Activated T-helper 9 cell treated with anti-CD3 and anti-CD28 coated beads, Interleukin-2, amount 50 U/mL, for 16 hours (primary cell): ENCODE results near the gene HMG20A.
"Not testable (repeated sequence)": the region's sequence is repeated elsewhere in the genome, so short reads cannot be mapped to it uniquely, and the experiment has no call there.

Experiments
- DNase-seq: peaks from one replicate; pipeline ENCODE4 v3.0.0-alpha.2; 2020; ENCODE audit warnings: low read depth

The HMG20A gene

DNA sequence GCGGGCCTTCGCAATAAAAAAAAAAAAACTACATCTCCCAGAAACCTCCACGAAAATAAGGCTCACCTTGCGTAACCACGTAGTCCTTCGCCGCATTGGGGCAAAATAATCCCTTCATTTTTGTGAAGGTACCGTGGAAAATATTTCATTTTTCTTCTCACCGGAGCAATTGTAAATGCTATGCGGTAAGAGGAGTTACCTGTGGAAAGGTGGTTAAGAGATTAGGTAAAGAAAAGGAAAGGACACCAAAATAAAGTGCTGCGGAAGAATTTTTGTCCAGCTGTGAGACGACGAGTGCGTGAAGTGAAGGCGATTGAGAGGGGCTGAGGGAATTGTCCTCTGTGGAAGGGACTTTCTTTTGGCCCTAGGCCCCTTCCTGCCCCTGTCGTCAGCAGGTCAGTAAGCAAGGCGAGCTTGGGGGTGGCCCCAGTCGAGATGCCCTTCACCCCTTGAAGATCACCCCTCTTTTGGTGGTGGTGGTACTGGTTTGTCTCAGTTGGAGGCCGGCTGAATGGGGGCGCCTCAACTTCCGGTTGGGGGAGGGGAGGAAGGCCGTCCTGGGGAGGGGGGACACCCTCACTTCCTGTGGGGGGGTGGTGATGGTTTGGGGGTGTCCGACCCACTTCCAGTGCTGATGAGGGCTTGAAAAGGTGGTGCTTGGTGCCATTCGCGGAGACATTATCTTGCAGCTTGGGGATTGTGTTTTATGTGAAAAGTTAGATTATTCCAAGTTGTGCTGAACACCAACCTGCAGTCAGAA lies at the start of gene HMG20A:
TSS of gene HMG20A (plus strand) at position 279 of the 760 bp plus-strand sequence. CDS start 37,520 bp downstream, outside the sequence.
- DNase-seq: peak; percentile 29

DNA sequence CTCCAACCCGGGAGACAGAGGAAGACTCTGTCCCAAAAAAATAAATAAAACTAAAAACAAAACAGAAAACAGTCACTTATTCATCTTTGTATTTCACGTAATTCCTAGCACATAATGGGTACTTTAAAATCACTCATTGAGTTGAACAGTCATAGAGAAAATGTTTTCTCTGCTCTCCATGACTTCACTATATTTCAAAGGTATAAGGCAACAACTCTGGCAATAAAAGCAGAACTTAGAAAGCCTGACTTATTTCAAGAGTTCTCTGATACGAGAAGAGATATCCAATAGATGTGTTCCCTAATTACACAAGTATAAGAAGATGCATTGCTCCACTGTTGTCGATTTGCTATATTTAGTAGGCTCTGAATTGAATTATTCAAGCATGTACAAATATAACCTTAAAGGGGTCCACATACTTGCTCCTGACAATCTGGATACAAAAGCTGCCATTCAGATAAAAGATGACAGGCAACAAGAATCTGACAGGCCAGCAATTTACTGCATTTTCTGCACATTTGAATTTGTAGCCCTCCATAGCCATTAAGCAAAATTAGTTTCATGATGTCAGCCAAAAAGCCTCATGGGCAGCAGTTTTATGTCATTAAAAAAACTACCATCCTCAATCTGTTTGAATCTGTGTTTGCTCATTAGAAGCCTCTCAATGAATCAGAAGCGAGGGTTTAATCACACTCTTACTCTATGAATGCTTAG lies 48.7 kb upstream of the HMG20A start:
- no peak for DNase-seq

DNA sequence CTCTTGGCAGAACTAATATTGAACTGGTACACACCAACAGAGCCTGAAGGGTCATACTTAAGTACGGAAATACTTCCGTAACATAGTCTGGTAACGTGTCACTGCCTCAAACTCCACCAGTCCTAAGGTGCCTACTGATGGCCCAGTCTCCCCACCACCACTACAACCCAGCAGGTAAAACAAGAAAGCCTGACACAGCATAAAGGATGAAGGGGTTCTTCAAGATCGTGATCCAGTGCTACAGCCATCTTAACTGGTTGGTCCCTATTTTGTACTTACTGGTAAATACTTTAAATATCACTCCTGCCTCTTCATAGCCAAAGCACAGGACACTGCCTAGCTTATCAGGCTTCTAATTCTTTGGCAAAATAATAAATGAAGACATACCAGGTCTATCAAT lies 47.2 kb upstream of the HMG20A start:
- DNase-seq: no peak

- DNase-seq: no peak
Measured at GRCh38 chr15:77375133-77375532, 45.6 kb upstream of the HMG20A start.

DNA sequence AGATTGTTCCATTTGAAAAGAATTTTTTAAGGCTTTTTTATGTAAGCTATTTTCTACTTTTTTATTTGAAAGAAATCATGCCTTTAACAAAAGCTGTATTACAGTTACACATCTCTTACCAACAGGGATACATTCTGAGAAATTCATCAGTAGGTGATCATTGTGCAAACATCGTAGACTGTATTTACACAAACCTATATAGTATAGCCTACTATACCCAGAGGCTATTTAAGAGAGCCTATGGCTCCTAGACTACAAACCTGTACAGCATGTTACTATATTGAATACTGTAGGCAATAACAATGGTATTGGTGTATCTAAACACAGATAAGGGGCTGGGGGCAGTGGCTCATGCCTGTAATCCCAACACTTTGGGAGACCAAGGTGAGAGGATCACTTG lies 43.9 kb upstream of the HMG20A start:
- DNase-seq: no peak

DNA sequence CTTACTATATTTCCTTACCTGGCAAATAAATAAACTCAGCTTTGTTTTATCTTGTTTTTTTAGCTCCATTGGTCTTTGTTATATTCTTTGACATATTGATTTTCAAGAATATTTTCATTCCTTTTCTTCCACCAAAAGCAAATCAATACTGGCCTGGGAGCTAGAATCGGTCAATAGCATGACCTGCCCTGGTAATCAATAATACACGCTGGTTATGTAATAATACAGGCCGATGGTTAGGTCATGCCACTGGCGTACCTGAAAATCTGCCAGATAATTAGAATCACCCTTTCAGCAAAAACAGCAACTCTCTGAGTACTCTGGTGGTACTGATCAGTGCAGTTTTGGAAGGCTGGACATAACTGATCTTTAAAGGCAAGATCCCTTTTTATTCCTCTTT lies 40.7 kb upstream of the HMG20A start:
- no peak for DNase-seq

DNA sequence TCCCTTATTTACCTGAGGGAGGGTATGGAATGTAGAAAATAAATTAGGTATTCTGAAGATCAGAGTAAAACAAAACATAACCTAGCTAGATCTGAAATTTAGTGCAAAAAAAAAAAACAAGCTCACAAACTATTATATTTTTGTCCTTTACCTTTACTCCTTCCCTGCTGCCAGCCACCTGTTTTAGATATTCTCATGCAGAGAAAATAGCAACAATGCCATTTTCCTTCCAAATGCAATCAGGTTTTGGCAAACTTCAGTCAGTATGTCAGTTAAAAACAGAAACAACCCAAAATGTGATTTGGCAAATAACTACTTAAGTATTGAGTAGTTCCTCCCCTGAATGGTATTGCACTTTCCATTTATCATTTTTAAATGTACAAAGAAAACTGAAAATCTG lies 36.6 kb upstream of the HMG20A start:
- DNase-seq: no peak

DNA sequence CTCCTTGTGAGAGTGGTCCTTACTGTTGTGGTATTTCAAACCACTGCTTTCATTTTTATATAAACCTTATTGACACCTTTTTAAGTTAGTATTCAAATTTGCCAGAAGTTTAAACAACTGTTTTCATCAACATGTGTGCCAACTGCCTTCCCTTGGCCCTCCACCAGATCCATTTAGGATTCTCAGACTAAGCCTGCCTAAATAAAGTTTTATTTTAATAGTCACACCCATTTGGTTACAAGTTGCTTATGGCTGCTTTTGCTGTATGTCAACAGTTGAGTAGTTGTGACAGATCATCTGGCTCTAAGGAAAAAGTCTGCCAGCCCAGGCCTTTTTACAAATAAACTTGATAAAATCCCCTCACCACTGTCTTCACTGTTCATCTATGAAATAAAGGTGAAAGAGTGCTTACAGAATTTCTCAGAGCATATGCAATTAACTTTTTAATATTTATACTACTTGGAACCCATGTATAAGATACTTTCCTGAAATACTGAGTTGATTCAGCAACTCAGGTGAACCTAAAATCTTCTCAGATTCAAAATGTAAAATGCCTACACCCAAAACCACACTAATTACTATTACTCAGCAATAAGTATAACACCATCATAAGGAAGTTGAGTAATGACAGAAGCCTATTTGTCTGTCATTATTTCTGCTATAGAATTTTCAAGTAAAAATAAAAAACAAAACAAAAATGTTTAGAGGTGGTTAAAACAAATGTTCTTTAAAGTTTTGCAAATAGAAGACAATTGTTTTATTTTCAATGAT lies 35.9 kb upstream of the HMG20A start:
- no peak for DNase-seq

DNA sequence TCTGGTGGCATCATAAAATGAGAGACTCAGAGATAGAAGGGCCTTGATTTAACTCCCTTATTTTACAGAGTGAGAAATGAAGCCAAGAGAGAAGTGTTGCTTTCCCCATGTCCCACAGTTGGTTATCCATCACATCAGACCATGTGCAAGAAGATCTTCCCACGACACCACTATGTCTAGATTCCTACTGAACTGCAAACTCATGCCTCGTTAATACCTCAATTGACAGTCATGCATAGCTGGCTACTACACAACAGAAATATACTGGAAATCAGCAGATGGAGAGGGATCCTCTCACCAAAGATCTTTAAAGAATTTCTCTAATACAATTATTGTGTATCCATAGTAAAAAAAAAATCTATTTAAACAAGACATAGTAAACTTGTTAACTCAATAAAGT lies 34.1 kb upstream of the HMG20A start:
- DNase-seq: no peak

DNA sequence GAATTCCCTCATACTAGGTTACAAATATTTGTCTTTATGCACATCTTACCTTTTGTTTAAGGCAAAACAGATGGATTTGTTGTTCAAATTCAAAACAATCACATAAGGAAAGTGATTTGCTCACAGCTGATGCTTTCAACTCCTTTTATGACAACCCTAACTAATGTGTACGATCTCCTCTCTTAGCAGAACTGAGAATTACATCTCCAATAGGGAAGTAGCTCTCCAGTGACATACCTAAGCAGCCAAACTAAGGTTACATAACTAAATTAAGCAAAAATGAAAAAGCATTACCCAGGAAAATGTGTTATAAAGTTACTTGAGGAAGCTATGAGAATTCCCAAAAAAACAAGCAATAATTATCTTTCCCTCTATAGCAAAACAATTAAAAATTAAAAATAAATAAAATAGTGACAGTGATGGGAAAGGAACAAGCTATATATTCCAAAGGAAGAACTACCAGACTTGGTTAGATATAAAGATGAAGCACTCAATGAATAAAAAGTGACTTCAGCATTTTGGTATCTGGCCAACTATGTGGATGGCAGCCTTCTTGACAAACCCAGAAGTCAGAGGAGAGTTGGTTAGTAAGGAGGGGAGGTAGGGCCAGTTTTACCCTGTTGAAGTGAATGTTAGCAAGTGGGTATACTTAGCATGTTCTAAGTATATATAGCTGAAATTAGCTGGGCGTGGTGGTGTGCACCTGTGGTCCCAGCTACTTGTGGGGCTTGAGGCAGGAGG lies 33.2 kb upstream of the HMG20A start:
- DNase-seq: no peak

DNA sequence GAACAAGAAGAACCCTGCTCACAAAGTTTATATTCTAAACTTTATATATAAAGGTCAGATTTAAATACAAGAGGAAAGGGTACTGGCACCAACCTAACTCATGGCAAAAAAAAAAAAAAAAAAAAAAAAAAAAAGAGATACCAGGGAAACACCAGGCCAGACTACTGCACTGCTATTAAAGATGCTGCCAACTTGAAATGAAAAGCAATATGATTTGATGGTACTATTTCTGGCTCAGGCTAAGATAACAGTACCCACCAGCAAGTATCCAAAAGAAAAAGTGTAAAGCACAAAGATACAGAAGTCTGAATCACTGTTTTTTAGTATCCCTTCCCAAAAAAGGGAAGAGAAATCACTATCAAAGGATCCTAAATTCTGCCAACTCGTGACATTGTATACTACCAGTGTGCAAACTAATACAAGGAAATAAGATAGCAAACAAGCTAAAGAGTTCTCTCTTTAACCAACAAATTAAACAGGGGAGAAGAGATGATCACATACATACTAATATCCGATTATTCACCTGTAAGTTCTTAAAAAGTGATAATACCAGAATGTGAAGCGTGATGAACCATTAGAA lies 29.2 kb upstream of the HMG20A start:
- no peak for DNase-seq

DNA sequence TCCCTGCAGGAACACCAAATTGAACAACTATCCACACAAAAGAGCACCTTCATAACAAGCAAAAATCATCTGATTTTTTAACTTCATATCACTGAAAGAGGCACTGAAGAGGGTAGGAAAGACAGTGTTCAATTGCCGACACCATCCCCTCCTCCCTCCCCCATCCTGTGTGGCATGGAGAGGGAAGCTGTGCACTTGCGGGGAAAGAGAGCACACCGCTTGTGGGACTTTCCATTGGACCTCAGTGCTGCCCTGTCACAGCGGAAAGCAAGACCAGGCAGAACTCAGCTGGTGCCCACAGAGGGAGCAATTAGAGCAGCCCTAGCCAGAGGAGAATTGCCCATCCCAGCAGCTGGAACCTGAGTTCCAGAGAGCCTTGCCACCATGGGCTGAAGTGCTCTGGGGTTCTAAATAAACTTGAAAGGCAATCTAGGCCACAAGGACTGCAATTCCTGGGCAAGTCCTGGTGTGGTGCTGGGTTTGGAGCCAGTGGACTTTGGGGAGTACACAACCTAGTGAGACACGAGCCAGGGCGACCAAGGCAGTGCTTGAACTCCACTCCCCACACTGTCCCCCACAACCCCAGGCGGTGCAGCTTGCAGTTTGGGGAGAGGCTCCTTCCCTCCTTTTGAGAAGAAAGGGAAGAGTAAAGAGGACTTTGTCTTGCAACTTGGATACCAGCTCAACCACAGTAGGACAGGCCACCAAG lies 27.8 kb upstream of the HMG20A start:
- no peak for DNase-seq

DNA sequence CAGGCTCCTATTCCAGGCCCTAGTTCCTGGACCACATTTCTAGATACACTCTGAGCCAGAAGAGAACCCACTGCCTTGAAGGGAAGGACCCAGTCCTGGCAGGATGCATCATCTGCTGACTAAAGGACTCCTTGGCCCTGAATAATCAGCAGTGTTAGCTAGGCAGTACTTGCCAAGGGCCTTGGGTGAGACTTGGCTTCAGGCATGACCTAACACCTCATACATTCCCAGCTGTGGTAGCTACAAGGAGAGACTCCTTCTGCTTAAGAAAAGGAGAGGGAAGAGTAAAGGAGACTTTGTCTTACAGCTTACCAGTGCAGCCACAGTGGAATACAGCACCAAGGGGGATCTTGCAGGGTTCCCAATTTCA lies 27.2 kb upstream of the HMG20A start:
- DNase-seq: no peak

DNA sequence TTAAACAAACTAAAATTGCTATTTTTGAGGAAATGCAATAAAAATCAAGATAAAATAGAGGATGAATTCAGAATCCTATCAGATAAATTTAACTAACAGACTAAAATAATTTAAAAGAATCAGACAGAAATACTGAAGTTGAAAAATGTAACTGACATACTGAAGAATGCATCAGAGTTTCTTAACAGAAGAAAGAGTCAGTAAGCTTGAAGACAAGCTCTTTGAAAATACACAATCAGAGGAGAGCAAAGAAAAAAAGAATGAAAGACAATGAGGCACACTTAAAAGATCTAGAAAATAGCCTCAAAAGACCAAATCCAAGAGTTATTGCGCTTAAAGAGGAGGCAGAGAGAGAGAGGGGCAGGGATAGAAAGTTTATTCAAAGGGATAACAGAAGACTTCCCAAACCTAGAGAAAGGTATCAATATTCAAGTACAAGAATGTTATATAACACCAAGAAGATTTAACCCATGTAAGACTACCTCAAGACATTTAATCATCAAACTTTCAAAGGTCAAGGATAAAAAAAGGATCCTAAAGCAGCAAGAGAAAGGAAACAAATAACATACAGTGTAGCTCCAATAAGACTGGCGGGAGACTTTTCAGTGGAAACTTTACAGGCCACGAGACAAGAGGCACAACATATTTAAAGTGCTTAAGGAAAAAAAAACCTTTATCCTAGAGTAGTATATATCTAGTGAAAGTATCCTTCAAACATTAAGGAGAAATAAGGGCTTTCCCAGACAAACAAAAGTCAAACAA lies 25.5 kb upstream of the HMG20A start:
- no peak for DNase-seq

DNA sequence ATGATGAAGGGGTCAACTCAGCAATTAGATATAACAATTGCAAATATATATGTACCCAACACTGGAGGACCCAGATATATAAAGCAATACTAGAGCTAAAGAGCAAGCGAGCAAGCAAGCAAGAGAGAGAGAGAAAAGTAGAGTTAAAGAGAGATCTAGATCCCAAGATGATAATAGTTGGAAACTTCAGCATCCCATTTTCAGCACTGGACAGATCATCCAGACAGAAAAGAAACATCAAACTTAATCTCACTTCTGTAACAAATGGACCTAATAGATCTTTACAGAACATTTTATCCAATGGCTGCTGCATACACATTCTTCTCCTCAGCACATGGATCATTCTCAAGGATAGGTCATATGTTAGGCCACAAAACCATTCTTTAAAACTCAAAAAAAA lies 24.0 kb upstream of the HMG20A start:
- no peak for DNase-seq

DNA sequence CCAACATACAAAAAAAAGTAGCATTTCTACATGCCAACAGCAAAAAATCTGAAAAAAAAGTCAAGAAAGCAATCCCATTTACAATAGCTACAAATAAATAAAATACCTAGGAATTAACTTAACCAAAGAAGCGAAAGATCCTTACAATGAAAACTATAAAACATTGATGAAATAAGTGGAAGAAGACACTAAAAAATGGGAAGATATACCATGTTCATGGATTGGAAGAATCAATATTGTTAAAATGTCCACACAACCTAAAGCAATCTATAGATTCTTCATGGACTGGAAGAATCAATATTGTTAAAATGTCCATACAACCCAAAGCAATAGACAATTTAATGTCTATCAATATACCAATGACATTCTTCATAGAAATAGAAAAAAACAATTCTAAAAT lies 21.8 kb upstream of the HMG20A start:
- no peak for DNase-seq

DNA sequence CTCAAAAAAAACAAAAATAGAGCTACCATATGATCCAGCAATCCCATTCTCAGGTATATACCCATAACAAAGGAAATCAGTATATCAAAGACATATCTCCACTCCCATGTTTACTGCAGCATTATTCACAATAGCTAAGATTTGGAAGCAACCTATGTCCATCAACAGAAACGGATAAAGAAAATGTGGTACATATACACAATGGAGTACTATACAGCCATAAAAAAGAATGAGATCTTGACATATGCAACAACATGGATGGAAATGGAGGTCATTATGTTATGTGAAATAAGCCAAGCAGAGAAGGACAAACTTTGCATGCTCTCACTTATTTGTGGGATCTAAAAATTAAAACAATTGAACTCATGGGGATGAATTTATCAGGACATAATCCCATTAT lies 20.4 kb upstream of the HMG20A start:
- no peak for DNase-seq

- DNase-seq: no peak
Measured at GRCh38 chr15:77402740-77403379, 17.8 kb upstream of the HMG20A start.

GRCh38 chr15:77406173-77406759 lies 14.4 kb upstream of the HMG20A start:
- DNase-seq: not testable (repeated sequence)

DNA sequence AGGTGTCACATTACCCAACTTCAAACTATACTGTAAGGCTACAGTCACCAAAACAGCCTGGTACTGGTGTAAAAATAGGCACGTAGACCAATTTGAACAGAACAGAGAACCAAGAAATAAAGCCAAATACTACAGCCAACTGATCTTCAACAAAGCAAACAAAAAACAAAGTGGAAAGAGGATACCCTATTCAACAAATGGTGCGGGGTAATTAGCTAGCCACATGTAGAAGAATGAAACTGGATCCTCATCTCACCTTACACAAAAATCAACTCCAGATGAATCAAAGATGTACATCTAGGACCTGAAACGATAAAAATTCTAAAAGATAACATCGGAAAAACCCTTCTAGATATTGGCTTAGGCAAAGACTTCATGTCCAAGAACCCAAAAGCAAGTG lies 13.8 kb upstream of the HMG20A start:
- no peak for DNase-seq
